ENCODE results near the gene TUBB6. TPM values are rescaled to one million over a fixed set of nuclear protein-coding genes. Genes with fewer than 3 reads are reported as not detected.

The TUBB6 gene
- total RNA-seq, 1 donor from 2014 or later = 301 TPM

DNA sequence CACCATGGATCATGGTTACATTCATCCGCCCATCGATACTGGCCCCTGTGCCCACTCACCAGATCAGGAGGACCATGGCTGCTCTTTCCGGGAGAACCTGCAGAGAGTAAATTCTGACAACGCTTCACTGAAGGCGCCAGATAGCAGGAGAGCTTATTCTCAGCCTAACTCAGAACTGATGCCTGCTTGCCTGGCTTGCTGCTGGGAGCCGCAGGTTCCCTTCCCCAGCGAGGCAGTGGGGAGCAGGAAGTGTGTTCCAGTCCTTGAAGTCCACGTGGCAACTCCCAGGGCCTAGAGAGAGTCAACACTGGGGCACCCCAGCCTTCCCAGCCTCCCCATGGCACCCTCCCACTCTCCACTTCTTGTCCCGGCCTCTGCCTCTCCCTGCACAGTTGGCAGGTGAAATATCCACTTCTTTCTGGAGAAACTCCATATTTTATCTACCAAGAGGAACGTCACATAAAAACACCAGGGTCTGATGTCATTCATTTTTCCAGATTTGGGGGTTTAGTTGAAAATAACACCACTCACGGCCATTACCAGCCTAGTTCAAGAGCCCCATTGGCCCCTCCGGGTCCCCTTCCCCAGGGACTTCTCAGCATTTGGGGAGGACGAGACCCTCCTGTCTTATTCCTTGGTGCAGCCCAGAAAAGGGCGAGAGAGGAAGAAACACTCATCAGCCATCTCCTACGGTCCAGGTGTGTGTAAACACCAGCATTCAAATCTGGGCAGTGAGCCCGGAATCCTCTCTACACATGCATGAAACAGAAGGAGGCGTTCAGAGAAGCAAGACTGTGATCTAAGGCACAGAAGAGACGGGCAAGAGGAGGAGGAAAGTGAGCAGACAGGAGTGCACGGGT is 3.5 kb upstream of the TUBB6 start:
- H3K4me3 Mint-ChIP-seq (ENCODE audit: unreplicated experiment) = peak overlapping the region; percentile 35

GRCh38 chr18:12305211-12305610 is 2.8 kb upstream of the TUBB6 start:
- peaks cover 30% of the 10 kb centered on the region for H3K4me1 Mint-ChIP-seq (ENCODE audit: unreplicated experiment)
- no peak for DNase-seq (ENCODE audit: low spot score)
- peaks cover 12% of the 10 kb centered on the region for H3K36me3 Mint-ChIP-seq (ENCODE audit: low read depth, unreplicated experiment)
- peaks cover 16% of the 10 kb centered on the region for H3K27me3 Mint-ChIP-seq (ENCODE audit: unreplicated experiment)
- H3K27ac Mint-ChIP-seq (ENCODE audit: unreplicated experiment) = no peak overlapping the region
- no peak overlapping the region for H3K4me3 Mint-ChIP-seq (ENCODE audit: unreplicated experiment)
- no peak for TF ChIP-seq CTCF (IDR thresholded peaks at IDR 0.05; ENCODE audit: unreplicated experiment)
- H3K9me3 Mint-ChIP-seq (ENCODE audit: unreplicated experiment) = no peaks in the 10 kb centered on the region

More for the DNA sequence above, 3.5 kb upstream of the TUBB6 start:
- TF ChIP-seq CTCF (IDR thresholded peaks at IDR 0.05; ENCODE audit: unreplicated experiment) = no peak
- Mint-ChIP-seq H3K27me3 (ENCODE audit: unreplicated experiment) (peaks cover 18% of the 10 kb centered on the region), H3K9me3 (ENCODE audit: unreplicated experiment) (no peaks in the 10 kb centered on the region), H3K4me1 (ENCODE audit: unreplicated experiment) (peaks cover 25% of the 10 kb centered on the region), H3K27ac (ENCODE audit: unreplicated experiment) (no peak overlapping the region), H3K36me3 (ENCODE audit: low read depth, unreplicated experiment) (peaks cover 7% of the 10 kb centered on the region)
- DNase-seq (ENCODE audit: low spot score) = no peak

DNA sequence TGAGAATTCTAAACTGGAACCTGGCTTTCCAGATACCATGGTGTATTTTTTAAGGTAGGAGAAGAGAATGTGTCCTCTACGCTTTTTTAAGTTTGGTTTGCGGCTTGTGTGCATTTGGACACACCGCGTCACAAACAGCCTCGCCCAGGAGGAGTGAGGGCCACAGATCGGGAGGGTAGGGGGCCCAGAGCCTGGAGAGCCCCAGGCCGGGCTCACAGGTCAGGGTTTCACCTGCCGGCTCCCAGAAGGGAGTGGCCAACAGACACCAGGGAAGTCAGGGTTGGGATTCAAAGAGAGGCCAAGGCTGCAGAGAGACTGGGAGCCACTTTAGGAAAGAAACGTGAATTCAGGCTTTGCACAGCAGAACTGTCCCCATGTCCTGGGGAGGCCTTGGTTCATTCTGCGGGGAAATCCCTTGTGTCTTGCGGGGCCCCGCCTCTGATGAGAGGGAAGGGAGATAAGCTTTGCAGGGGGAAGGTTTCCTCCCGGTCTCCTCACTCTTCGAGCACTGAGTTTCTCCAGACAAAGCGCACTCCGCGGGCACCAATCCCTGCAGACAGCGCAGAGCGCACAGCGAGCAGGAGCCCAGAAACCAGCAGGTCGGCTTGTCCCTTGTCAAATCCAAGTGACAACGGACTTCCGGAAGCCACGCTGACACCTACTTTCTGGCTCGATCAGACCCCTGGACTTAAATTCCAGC is 2.0 kb upstream of the TUBB6 start:
- no peak for DNase-seq (ENCODE audit: low spot score)
- Mint-ChIP-seq H3K9me3 (ENCODE audit: unreplicated experiment) (no peaks in the 10 kb centered on the region), H3K4me3 (ENCODE audit: unreplicated experiment) (peak overlapping the region; percentile 93), H3K27me3 (ENCODE audit: unreplicated experiment) (peaks cover 16% of the 10 kb centered on the region), H3K4me1 (ENCODE audit: unreplicated experiment) (peaks cover 37% of the 10 kb centered on the region), H3K36me3 (ENCODE audit: low read depth, unreplicated experiment) (peaks cover 19% of the 10 kb centered on the region), H3K27ac (ENCODE audit: unreplicated experiment) (no peak overlapping the region)
- TF ChIP-seq CTCF (IDR thresholded peaks at IDR 0.05; ENCODE audit: unreplicated experiment) = no peak

- TF ChIP-seq CTCF (IDR thresholded peaks at IDR 0.05; ENCODE audit: unreplicated experiment) = no peak
- Mint-ChIP-seq H3K36me3 (ENCODE audit: low read depth, unreplicated experiment) (peaks cover 29% of the 10 kb centered on the region), H3K27ac (ENCODE audit: unreplicated experiment) (peak overlapping the region; percentile 85), H3K4me1 (ENCODE audit: unreplicated experiment) (peaks cover 45% of the 10 kb centered on the region), H3K9me3 (ENCODE audit: unreplicated experiment) (no peaks in the 10 kb centered on the region), H3K4me3 (ENCODE audit: unreplicated experiment) (peak overlapping the region; percentile 93), H3K27me3 (ENCODE audit: unreplicated experiment) (peaks cover 16% of the 10 kb centered on the region)
- peak; percentile 58 for DNase-seq (ENCODE audit: low spot score)
Observed at GRCh38 chr18:12306752-12307700, 1.0 kb upstream of the TUBB6 start.

Data from endothelial cell (in vitro differentiated cells).